Measurements from ENCODE around the gene CLSTN2. TPM values are rescaled to one million over a fixed set of nuclear protein-coding genes. Genes with fewer than 3 reads are reported as not detected.

CLSTN2 gene
- total RNA-seq, 1 experiment from 2014 or later = 0.17 TPM

GRCh38 chr3:140145528-140145927 lies 210.5 kb downstream of the CLSTN2 start:
- no peak for DNase-seq (ENCODE audit: low read depth)

GRCh38 chr3:140146668-140147067 lies 211.7 kb downstream of the CLSTN2 start:
- DNase-seq (ENCODE audit: low read depth) = no peak

GRCh38 chr3:140147965-140148490 lies 213.0 kb downstream of the CLSTN2 start:
- no peak for DNase-seq (ENCODE audit: low read depth)

GRCh38 chr3:140148824-140149390 lies 213.9 kb downstream of the CLSTN2 start:
- no peak for DNase-seq (ENCODE audit: low read depth)

- no peak for DNase-seq (ENCODE audit: low read depth)
These were observed 216.3 kb downstream of the CLSTN2 start for GRCh38 chr3:140151321-140151720.

- DNase-seq (ENCODE audit: low read depth) = no peak
These were observed 218.1 kb downstream of the CLSTN2 start for GRCh38 chr3:140152851-140153639.

GRCh38 chr3:140153736-140154135 lies 218.8 kb downstream of the CLSTN2 start:
- DNase-seq (ENCODE audit: low read depth) = no peak

- no peak for DNase-seq (ENCODE audit: low read depth)
These were observed 222.2 kb downstream of the CLSTN2 start for GRCh38 chr3:140157161-140157560.

GRCh38 chr3:140159646-140160045 lies 224.7 kb downstream of the CLSTN2 start:
- no peak for DNase-seq (ENCODE audit: low read depth)

GRCh38 chr3:140160553-140160952 lies 225.6 kb downstream of the CLSTN2 start:
- DNase-seq (ENCODE audit: low read depth) = no peak

- no peak for DNase-seq (ENCODE audit: low read depth)
These were observed 227.6 kb downstream of the CLSTN2 start for GRCh38 chr3:140162551-140162950.

- no peak for DNase-seq (ENCODE audit: low read depth)
These were observed 228.3 kb downstream of the CLSTN2 start for GRCh38 chr3:140163159-140163763.

GRCh38 chr3:140164156-140164555 lies 229.2 kb downstream of the CLSTN2 start:
- no peak for DNase-seq (ENCODE audit: low read depth)

- DNase-seq (ENCODE audit: low read depth) = peak; percentile 22
These were observed 230.1 kb downstream of the CLSTN2 start for GRCh38 chr3:140164922-140165590.

- no peak for DNase-seq (ENCODE audit: low read depth)
These were observed 230.8 kb downstream of the CLSTN2 start for GRCh38 chr3:140165781-140166180.

- DNase-seq (ENCODE audit: low read depth) = no peak
These were observed 232.0 kb downstream of the CLSTN2 start for GRCh38 chr3:140166861-140167599.

- DNase-seq (ENCODE audit: low read depth) = no peak
These were observed 232.8 kb downstream of the CLSTN2 start for GRCh38 chr3:140167600-140168281.

- peak; percentile 15 for DNase-seq (ENCODE audit: low read depth)
These were observed 235.6 kb downstream of the CLSTN2 start for GRCh38 chr3:140170612-140171011.

- peak; percentile 29 for DNase-seq (ENCODE audit: low read depth)
These were observed 241.5 kb downstream of the CLSTN2 start for GRCh38 chr3:140176526-140176925.

- no peak for DNase-seq (ENCODE audit: low read depth)
These were observed 243.0 kb downstream of the CLSTN2 start for GRCh38 chr3:140177943-140178342.

- DNase-seq (ENCODE audit: low read depth) = no peak
These were observed 243.5 kb downstream of the CLSTN2 start for GRCh38 chr3:140178482-140178881.

All from LHCN-M2 (cell line).